OCI-LY3 (cell line): ENCODE results near the gene USH2A.
A peak's percentile ranks its signal among the peaks of the same experiment; 100 is the strongest.

Experiments used
- H2AFZ ChIP-seq: fragments of 200-600, 300-600 bp; shearing (Covaris generic); 2 replicates; pipeline ENCODE4 v1.6.0; 2014; ENCODE audit warnings: antibody characterized with exemption, low read depth, low read length
- H3K27ac ChIP-seq: fragments of 200-600, 300-600 bp; sonication (generic); 2 replicates; pipeline ENCODE4 v1.5.1; 2014; ENCODE audit warnings: mild to moderate bottlenecking, low read length, moderate library complexity, mixed read lengths
- H3K27me3 ChIP-seq: fragments of 200-600, 300-600 bp; sonication (generic); 2 replicates; pipeline ENCODE4 v1.6.1; 2014; ENCODE audit warnings: low read depth, low read length, mixed read lengths
- H3K36me3 ChIP-seq: fragments of 200-600, 300-600 bp; sonication (generic); replicated peaks from 2 replicates; pipeline ENCODE3; 2014; ENCODE audit warnings: low read depth, low read length, mixed read lengths
- H3K4me1 ChIP-seq: fragments of 300-600, 200-600 bp; sonication (generic); 2 replicates; pipeline ENCODE4 v1.6.1; 2014; ENCODE audit warnings: low read length, mixed read lengths
- H3K4me2 ChIP-seq: fragments of 200-600, 300-600 bp; sonication (generic); 2 replicates; pipeline ENCODE4 v1.6.1; 2014; ENCODE audit warnings: low read length, mixed read lengths
- H3K4me3 ChIP-seq: fragments of 300-600, 200-600 bp; sonication (generic); 2 replicates; pipeline ENCODE4 v1.5.1; 2014; ENCODE audit warnings: antibody characterized with exemption, mild to moderate bottlenecking, low read length, moderate library complexity
- H3K79me2 ChIP-seq: fragments of 300-600, 200-600 bp; shearing (Covaris generic); 2 replicates; pipeline ENCODE4 v1.6.1; 2014; ENCODE audit warnings: mild to moderate bottlenecking, low read length, mixed read lengths
- H3K9ac ChIP-seq: fragments of 300-600, 200-600 bp; shearing (Covaris generic); 2 replicates; pipeline ENCODE4 v1.6.0; 2014; ENCODE audit warnings: mild to moderate bottlenecking, low read length, moderate library complexity
- H3K9me3 ChIP-seq: fragments of 200-600, 300-600 bp; shearing (Covaris generic); 2 replicates; pipeline ENCODE4 v1.6.1; 2014; ENCODE audit warnings: low read length, mixed read lengths; ENCODE audit not compliant: insufficient read depth
- H4K20me1 ChIP-seq: fragments of 200-600, 300-600 bp; sonication (generic); 2 replicates; pipeline ENCODE4 v1.6.1; 2016; ENCODE audit warnings: low read length, mixed read lengths; ENCODE audit not compliant: insufficient read depth
- EZH2phosphoT487 ChIP-seq: fragments of 200-600 bp; shearing (Covaris generic); IDR thresholded peaks from 2 replicates; pipeline ENCODE4 v1.6.1; 2018; ENCODE audit warnings: antibody characterized with exemption, mixed run types, low read depth
- TF ChIP-seq, protein P1 (sequence below): fragments of 200-600, 300-600 bp; sonication (generic); IDR thresholded peaks from 2 replicates; pipeline ENCODE4 v1.5.1; 2014; ENCODE audit warnings: antibody characterized with exemption, low read length, low read depth

USH2A gene

DNA sequence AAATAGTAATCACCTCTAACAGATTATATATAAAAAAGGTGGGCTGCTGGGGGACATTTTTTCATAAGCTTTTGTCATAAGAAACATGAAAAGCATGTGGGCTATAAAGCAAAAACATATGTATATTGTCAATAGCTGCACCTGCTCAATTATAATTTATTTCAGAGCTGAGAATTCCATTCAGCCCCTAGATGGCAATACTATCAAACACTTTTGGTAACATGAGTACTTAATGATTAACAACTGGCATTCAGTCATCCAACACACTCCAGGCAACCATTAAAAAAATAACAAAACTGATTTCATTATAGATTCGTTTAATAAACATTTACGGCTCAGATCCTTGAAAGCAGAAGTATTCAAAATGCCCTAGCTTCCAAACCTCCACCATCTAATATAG, 741.0 kb downstream of the USH2A start:
- no peak overlapping the region for H3K4me3 ChIP-seq
- no peaks in the 10 kb centered on the region for H3K4me1 ChIP-seq
- no peaks in the 10 kb centered on the region for H3K36me3 ChIP-seq
- H2AFZ ChIP-seq: no peak overlapping the region
- no peaks in the 10 kb centered on the region for H4K20me1 ChIP-seq
- no peaks in the 10 kb centered on the region for H3K79me2 ChIP-seq
- H3K9me3 ChIP-seq: no peaks in the 10 kb centered on the region
- H3K27ac ChIP-seq: no peak overlapping the region
- H3K4me2 ChIP-seq: no peak overlapping the region
- no peak for TF ChIP-seq EZH2phosphoT487
- TF ChIP-seq, protein P1, sequence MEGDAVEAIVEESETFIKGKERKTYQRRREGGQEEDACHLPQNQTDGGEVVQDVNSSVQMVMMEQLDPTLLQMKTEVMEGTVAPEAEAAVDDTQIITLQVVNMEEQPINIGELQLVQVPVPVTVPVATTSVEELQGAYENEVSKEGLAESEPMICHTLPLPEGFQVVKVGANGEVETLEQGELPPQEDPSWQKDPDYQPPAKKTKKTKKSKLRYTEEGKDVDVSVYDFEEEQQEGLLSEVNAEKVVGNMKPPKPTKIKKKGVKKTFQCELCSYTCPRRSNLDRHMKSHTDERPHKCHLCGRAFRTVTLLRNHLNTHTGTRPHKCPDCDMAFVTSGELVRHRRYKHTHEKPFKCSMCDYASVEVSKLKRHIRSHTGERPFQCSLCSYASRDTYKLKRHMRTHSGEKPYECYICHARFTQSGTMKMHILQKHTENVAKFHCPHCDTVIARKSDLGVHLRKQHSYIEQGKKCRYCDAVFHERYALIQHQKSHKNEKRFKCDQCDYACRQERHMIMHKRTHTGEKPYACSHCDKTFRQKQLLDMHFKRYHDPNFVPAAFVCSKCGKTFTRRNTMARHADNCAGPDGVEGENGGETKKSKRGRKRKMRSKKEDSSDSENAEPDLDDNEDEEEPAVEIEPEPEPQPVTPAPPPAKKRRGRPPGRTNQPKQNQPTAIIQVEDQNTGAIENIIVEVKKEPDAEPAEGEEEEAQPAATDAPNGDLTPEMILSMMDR: peak; percentile 39
- H3K27me3 ChIP-seq: peaks cover 11% of the 10 kb centered on the region; the same call in 1 of the 2 replicates
- no peak overlapping the region for H3K9ac ChIP-seq

DNA sequence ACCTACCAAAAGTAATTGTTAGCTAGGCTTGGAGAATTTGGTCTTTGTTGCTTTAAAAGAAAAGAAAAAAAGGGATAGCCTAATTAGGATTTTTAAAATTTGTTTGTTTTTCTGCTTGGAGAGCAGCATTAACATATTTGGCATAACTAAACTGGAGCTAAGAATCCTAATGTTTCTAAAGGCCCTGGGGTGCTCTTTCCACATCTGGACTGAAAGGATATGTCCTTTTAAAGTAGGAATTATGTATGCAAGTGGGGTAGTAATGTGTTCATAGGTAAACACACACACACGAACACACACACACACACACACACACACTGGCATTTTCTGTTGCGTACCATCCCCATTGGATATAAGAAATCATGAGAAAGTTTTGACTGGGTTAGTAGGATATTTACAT, 742.2 kb downstream of the USH2A start:
- TF ChIP-seq, protein P1: no peak
- no peak for TF ChIP-seq EZH2phosphoT487
- no peak overlapping the region for H3K4me2 ChIP-seq
- H3K9ac ChIP-seq: no peak overlapping the region
- H3K4me3 ChIP-seq: no peak overlapping the region
- no peaks in the 10 kb centered on the region for H3K79me2 ChIP-seq
- no peak overlapping the region for H2AFZ ChIP-seq
- H3K27ac ChIP-seq: no peak overlapping the region
- H3K27me3 ChIP-seq: peaks cover 11% of the 10 kb centered on the region; the same call in 1 of the 2 replicates
- H3K9me3 ChIP-seq: no peaks in the 10 kb centered on the region
- H3K4me1 ChIP-seq: no peaks in the 10 kb centered on the region
- H4K20me1 ChIP-seq: no peaks in the 10 kb centered on the region
- no peaks in the 10 kb centered on the region for H3K36me3 ChIP-seq

DNA sequence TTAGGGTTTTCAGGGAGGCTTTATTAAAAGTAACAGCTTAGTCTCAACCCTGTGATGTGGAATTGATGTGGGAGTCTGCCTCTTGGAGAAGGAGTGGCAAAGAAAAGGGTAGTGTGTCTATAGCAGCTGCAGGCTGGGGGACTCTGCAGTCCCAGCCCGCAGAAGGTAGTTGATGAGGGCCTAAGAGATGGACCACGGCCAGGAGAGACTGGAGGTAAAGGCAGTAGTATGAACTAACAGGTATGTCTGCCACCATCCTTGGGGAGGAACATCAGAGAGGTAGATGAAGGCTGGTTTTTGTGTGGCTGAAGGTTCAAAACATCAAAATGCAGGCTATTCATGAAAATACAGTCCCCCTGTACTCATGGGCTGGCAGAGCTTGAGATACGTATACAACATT, 744.0 kb downstream of the USH2A start:
- Histone ChIP-seq H3K4me3 (no peak overlapping the region), H3K4me1 (no peaks in the 10 kb centered on the region), H3K27ac (no peak overlapping the region), H4K20me1 (no peaks in the 10 kb centered on the region), H2AFZ (no peak overlapping the region), H3K9me3 (no peaks in the 10 kb centered on the region), H3K79me2 (no peaks in the 10 kb centered on the region), H3K36me3 (no peaks in the 10 kb centered on the region), H3K4me2 (no peak overlapping the region), H3K9ac (no peak overlapping the region), H3K27me3 (peaks cover 11% of the 10 kb centered on the region; the same call in 1 of the 2 replicates)
- no peak for TF ChIP-seq EZH2phosphoT487
- TF ChIP-seq, protein P1: no peak

DNA sequence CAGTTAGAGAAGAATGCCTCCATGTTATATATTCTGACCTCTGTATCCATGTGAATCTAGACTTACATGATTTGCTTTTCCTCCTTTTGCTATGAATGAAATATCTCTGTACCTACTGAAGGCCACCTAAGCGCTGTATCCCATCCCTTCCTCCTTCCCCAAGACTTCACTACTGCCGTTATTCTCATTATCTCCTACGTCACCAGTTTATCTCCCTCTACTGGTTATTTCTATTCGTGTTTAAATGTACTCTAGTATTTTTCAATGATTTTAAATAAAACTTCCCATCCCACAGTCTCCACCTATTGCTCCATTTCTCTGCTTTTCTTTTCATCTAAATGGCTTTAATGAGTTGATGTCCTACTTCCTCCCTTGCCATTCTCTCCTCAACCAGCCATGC, 746.1 kb downstream of the USH2A start:
- TF ChIP-seq, protein P1: no peak
- TF ChIP-seq EZH2phosphoT487: no peak
- H4K20me1 ChIP-seq: no peaks in the 10 kb centered on the region
- peaks cover 11% of the 10 kb centered on the region; the same call in 1 of the 2 replicates for H3K27me3 ChIP-seq
- no peak overlapping the region for H3K4me3 ChIP-seq
- H2AFZ ChIP-seq: no peak overlapping the region
- H3K9me3 ChIP-seq: no peaks in the 10 kb centered on the region
- H3K4me1 ChIP-seq: no peaks in the 10 kb centered on the region
- H3K36me3 ChIP-seq: no peaks in the 10 kb centered on the region
- H3K27ac ChIP-seq: no peak overlapping the region
- H3K79me2 ChIP-seq: no peaks in the 10 kb centered on the region
- no peak overlapping the region for H3K9ac ChIP-seq
- no peak overlapping the region for H3K4me2 ChIP-seq
